Measurements from ENCODE around the gene GSTO2.
A peak's percentile ranks its signal among the peaks of the same experiment; 100 is the strongest.

Gene GSTO2

DNA sequence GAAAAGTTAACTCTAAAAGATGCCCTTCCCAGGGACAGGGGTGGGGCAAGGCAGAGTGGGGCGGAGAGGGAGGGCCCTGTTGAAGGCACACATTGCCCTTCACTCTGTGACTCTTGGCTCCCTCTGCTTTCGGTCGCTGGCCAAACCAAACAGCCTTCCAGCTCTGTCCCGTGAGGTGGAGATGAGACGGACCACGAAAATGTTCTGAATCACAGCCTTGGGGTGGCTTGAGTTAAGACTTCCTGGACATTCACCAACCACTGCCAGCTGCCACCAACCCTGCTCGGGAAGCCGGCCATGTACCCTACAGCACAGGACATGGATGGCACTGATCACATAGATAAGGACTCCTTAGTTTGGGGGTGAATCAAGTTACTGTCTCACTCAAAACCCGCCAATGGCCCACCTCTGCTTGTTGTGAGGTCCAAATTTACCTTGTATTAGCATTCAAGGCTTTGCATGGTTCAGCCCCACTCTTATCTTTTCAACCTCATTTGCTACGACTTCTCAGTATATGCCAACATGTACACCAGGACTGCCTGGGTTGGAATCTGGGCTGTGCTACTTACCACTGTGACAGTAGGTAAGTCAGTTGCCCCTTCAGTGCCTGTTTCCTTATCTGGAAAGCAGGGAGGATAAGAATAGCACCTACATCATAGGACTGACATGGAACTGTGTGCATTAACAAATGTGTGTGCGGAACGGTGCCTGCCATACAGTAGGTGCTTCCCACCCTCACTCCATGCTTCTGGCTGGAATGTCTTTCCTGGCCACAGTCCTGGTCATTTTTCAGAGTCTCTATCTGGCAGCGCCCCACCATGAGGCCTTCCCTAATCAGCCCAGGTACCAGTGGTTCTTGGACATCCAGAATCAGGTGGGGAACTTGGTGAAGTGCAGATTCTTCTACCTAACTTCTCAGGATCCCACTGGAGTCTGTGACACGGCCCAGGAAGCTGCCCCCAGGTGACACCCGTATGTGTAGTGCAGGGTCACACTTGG, 41.3 kb downstream of the GSTO2 start:
- no peak for DNase-seq

DNA sequence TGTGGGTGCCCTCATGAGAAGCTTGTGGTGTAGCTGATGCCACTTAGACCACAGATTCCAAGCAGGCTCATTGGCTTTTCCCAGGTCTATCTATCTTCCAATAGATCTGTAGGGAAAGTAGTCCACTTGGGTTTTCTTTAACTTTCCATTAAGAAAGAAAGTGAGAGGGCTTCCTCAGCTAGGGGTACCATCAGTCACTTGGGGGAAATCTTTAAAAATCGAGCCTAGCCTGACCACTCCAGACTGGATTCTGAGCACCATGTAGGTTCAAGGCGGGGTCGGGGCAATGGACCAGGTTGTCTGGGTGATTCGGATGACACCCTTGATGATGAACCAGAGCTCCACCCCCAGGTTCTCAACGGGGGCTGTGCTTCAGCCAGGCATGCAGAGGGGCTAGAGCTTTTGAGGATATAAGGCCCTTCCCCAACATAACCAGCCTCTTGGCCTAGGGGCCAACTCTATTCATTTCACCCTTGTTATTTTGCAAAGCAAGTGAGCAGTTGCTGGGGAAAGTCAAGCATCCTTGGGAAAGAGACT, 42.3 kb downstream of the GSTO2 start:
- DNase-seq, result no peak

DNA sequence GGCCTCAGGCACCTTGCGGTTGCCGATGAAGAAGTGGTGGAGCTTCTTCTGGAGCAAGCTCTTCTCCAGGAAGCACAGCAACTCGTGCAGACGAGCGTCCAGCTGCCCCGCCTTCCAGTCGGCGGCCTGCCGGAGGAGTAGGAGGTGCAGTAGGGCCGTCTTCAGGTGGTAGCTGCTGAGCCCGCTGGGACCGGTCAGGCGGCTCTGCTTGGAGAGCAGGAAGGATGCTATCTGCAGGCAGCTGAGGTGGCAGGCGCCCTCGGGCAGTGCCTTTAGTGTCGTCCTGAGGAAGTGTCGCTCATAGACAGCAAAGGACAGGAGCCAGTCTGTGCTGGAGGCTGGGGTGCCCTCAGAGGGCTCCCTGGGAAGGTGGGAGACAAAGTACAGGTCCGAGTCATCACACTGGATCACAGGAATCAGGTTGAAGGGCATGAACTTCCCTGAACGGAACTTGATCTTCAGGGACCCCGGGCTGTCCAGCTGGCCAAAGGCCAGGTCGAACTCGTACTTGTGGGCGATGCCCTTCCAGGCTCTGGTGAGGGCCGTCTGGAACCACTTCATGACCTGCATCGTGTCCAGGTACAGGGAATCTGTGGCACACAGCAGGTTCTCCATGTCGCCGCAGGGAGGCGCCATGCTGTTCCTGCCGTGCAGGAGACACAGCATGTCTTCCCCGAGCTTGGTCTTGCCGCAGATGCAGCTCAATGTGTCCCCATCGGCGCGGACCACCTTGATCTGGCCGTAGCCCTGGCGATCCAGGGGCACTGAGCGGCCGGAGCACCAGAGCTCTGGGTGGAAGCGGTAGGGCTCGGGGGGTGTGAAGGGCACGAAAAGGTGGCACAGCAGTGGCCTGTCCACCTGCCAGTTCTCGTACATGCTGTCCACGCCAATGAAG, 45.9 kb downstream of the GSTO2 start:
- no peak for DNase-seq

DNA sequence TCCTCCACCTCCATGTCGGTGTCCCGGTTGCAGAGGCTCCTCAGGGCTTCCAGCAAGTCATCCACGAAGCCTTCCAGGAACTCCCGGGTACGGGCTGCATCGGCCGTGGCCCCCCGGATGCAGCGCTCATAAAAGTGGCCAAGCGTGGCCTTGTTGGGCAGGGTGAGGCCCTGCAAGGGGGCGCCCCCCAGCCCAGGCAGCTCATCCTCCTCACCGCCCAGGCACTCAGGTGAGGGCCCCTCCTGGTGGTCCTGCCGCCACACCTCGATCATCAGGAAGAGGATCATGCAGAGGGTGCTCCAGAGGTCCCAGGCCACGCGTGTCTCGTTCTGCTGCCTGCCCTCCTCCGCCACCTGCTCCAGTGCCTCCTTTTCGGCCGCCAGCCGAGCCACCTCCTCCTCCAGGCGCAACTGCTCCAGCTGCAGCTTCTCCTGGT, 46.5 kb downstream of the GSTO2 start:
- no peak for DNase-seq

- no peak for DNase-seq
Observed at GRCh38 chr10:104316321-104317099, 47.5 kb downstream of the GSTO2 start.

DNA sequence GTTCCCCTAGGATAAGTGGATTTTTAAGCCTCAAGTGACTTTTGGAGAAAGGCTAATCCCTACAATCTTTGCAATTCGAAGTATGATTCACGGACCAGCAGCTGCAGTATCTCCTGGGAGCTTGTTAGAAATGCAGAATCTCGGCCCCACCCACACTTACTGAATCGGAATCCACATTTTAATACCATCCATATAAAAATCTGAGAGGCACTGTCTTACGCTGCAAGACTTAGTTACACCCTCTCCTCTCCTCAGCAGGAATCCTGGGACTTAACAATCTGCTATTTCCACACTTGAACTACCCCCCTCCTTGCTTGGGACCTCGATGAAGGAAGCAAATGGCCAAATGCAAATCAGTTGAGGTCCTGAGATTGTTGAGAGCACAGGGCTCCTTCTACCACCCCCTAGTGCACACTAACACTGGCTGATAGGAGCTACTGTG, 48.3 kb downstream of the GSTO2 start:
- DNase-seq, result no peak

DNA sequence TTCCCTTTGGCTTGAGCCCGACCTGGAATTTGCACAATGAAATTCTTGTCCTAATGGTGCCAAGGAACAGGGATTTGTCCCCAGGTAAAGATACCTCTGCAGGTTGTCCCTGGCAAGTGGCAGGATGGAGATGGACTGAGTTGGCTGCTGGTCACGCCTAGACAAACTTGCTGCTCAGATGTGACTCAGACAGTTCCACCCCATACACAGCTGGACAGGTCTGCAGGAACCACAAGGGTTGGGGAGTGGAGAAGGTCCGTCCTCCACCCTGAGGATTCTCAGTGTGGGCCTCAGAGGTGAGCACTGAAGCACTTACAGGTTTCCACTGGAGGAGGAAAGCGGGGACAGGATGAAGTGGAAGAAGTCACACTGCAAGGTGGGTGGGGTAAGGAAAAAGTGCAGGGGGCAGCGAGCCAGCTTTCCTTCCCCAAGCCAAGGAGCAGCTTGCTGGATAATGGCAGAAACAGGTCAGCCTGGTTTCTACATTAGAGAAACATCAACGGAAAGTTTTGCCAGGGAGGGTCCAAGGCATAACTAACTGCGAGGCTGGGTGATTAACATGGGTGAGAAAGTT, 48.8 kb downstream of the GSTO2 start:
- no peak for DNase-seq

DNA sequence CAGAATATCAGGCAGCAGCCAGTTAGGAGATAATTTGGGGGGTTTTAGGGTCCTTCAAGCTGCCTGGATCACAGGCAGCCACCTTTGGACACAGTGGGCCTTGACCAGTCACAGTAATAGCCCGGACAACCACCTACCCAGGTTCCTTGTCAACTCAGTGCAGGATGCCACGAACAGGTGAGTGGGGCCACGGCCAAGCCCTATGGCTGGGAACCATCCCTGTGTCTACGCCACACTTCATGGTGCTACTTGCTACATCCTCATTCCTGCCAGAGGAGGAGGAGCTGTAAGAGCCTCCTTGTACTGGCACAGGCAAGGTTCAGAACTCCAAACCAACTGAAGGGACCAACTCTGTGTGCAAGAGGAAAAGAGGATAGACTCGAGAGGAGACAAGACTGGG, 49.3 kb downstream of the GSTO2 start:
- no peak for DNase-seq

GRCh38 chr10:104318810-104319741, 50.1 kb downstream of the GSTO2 start:
- DNase-seq, result no peak

GRCh38 chr10:104321226-104321625, 52.2 kb downstream of the GSTO2 start:
- no peak for DNase-seq

GRCh38 chr10:104321725-104322415, 52.9 kb downstream of the GSTO2 start:
- no peak for DNase-seq

- DNase-seq, result peak; percentile 59
Observed at GRCh38 chr10:104322416-104322782, 53.4 kb downstream of the GSTO2 start.

GRCh38 chr10:104323085-104323484, 54.1 kb downstream of the GSTO2 start:
- DNase-seq, result no peak

GRCh38 chr10:104323760-104324201, 54.8 kb downstream of the GSTO2 start:
- DNase-seq, result no peak

- no peak for DNase-seq
Observed at GRCh38 chr10:104324221-104324686, 55.3 kb downstream of the GSTO2 start.

GRCh38 chr10:104324931-104325330, 55.9 kb downstream of the GSTO2 start:
- DNase-seq, result no peak

- DNase-seq, result no peak
Observed at GRCh38 chr10:104325436-104326435, 56.8 kb downstream of the GSTO2 start.

DNA sequence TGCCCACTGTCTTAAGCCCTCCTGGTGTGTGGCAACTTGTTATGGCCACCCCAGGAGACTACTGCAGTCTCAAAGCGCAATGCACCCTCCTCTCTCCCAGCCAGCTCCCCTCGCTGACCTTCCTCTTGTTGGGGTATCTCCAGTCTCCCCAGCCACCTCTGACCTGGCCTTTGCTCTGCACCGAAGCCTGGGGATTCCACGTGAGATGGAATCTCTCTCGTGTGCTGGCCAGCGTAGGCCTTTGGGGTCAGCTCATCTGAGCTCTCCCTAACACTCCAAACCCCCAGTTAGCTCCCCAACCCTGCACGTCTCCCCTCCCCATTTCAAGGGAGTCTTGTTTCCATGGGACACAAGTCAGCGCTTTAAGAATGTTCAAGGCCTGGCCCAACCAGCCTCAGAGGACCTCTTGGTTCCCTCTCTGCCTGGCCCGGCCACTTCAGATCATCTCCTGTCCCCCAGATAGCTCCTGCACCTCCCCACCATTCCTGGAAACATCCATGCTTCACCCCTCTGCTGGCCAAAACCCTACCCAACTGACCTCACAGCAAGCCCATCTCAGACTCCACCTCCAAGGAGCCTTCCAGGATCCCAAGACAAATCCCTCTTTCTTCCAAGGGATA, 58.1 kb downstream of the GSTO2 start:
- no peak for DNase-seq
